ENCODE results near the gene SAMHD1. TPM values are rescaled to one million over a fixed set of nuclear protein-coding genes. Genes with fewer than 3 reads are reported as not detected.

The SAMHD1 gene
- total and polyA plus RNA-seq, 2 of the 8 experiments (the other 6 are each of a cell fraction or from before 2014, with no cell fraction given), result 22.0 to 37.1 TPM

DNA sequence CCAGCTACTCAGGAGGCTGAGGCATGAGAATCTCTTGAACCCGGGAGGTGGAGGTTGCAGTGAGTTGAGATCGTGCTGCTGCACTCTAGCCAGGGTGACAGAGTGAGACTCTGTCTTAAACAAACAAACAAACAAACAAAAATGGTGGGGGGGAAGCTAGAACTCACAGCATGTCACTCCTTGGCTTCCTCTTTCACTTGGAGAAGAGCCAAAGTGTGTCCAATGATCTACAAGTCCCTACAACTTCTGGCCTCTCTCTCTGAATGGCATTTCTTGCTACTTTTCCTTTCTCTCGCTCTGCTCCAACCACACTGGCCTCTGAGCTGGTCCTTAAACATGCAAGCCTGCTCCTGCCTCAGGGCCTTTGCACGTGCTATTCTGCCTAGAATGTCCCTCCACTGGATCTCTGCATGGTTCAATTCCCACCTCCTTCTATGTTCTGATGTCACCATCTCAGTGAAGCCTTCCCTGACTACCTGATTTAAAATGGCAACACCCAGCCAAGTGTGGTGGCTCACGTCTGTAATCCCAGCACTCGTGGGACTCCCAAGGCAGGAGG lies 67.5 kb downstream of the SAMHD1 start:
- Histone ChIP-seq H4K91ac (replicated peaks; ENCODE audit: insufficient read length, low read length) (no peak overlapping the region), H3K4me2 (ENCODE audit: insufficient read depth in 1 of 2, low read depth in 2 of 2, low read length in 2 of 2) (no peak overlapping the region), H2BK5ac (ENCODE audit: low read depth, low read length) (no peak overlapping the region), H4K5ac (ENCODE audit: insufficient read length, low read depth, low read length) (no peak overlapping the region), H2AFZ (ENCODE audit: low read length) (no peak overlapping the region), H3K9me3 (ENCODE audit: insufficient read depth in 2 of 2, low read depth in 1 of 2, low read length in 1 of 2) (no peaks in the 10 kb centered on the region), H3K23me2 (ENCODE audit: low read depth, low read length) (no peaks in the 10 kb centered on the region; the same call in 1 of the 2 replicates), H3K27ac (ENCODE audit: low read depth, low read length) (no peak overlapping the region), H3K4me1 (replicated peaks in 1 of 4; ENCODE audit: control insufficient read depth in 3 of 4, insufficient read depth in 4 of 4, low read length in 3 of 4) (peaks cover 4 to 12% (median 7%) of the 10 kb centered on the region in 4 experiments), H4K8ac (ENCODE audit: extremely low read depth, insufficient read depth, low read length) (no peak overlapping the region), H4K20me1 (replicated peaks in 1 of 2; ENCODE audit: control insufficient read depth in 1 of 2, insufficient read depth in 2 of 2, low read length in 2 of 2) (no peaks in the 10 kb centered on the region), H3K79me2 (ENCODE audit: control insufficient read depth in 1 of 2, insufficient read depth in 2 of 2, low read length in 2 of 2) (no peaks in the 10 kb centered on the region), H3K27me3 (replicated peaks in 1 of 4; ENCODE audit: control insufficient read depth in 3 of 4, extremely low read depth in 1 of 4, insufficient read depth in 3 of 4, low read length in 3 of 4) (no peaks in the 10 kb centered on the region; a peak in 1 of 7 replicates), H3K4ac (replicated peaks; ENCODE audit: insufficient read length, low read depth, low read length) (no peak overlapping the region), H3K79me1 (ENCODE audit: low read depth, low read length) (no peaks in the 10 kb centered on the region), H3K18ac (ENCODE audit: extremely low read depth, low read length) (no peak overlapping the region), H3K36me3 (ENCODE audit: control insufficient read depth in 2 of 4, insufficient read depth in 4 of 4, low read length in 3 of 4) (no peaks in the 10 kb centered on the region), H3K23ac (ENCODE audit: insufficient read length) (no peak overlapping the region), H3K56ac (replicated peaks; ENCODE audit: insufficient read length, low read depth, low read length) (no peak overlapping the region), H2BK12ac (ENCODE audit: low read depth, low read length) (no peak overlapping the region), H3K4me3 (ENCODE audit: extremely low read depth in 1 of 4, insufficient read depth in 2 of 4, low read depth in 3 of 4, low read length in 4 of 4) (no peak overlapping the region), H2BK120ac (replicated peaks; ENCODE audit: low read depth, low read length) (no peak overlapping the region), H2BK15ac (ENCODE audit: low read length) (no peak overlapping the region), H2BK20ac (ENCODE audit: low read length) (no peak overlapping the region), H3K14ac (ENCODE audit: insufficient read length) (no peak overlapping the region), H3K9ac (replicated peaks in 1 of 4; ENCODE audit: extremely low read depth in 1 of 4, low read depth in 3 of 4, low read length in 3 of 4) (no peak overlapping the region), H2AK5ac (ENCODE audit: low read depth, low read length) (no peak overlapping the region)
- TF ChIP-seq ASH2L (IDR thresholded peaks at IDR 0.05; ENCODE audit: low read length), result no peak
- TF ChIP-seq KDM1A (IDR thresholded peaks at IDR 0.05; ENCODE audit: borderline replicate concordance, low read length), result peak; percentile 56; the same call in 1 of the 2 replicates
- CTCF ChIA-PET (ENCODE audit: partially characterized antibody), result interaction anchor here (0.5 to 4.4 kb wide), 17 partner anchors 8 to 168 kb away, joined by 3 to 27 read pairs (median 5); partner anchors contain the start of gene TLDC2
- POLR2A ChIA-PET (ENCODE audit: partially characterized antibody), result interaction anchor here (1.2 to 2.6 kb wide), 2 partner anchors 20 to 22 kb away, joined by 3 to 6 read pairs; a partner anchor contains a TSS
- FAIRE-seq, result no peak
- DNase-seq (ENCODE audit: low read depth in 1 of 2, low spot score in 2 of 2), result no peak
- WGBS, 2 experiments (ENCODE audit: extremely low coverage in 1 of 2, insufficient coverage in 1 of 2, insufficient read length in 1 of 2, insufficient replicate concordance in 2 of 2, low coverage in 1 of 2, low lambda C conversion rate in 2 of 2, missing lambda C conversion rate in 1 of 2), result 86% methylated on average over 6 of the region's 6 CpGs; no CpG with 5 or more reads in 1 of the 2 experiments
